22Rv1 (cell line): ENCODE data around the gene COG2.

ENCODE experiments used
- H3K27ac ChIP-seq: fragments of 450-650 bp; 2 replicates; pipeline ENCODE4 v1.5.1; 2017
- ZFX ChIP-seq: fragments of 450-650 bp; IDR thresholded peaks from 2 replicates; pipeline ENCODE4 v1.6.1; 2017; ENCODE audit warnings: antibody characterized with exemption, borderline replicate concordance
- TF ChIP-seq, protein P1 (sequence below): fragments of 450-650 bp; IDR thresholded peaks from 2 replicates; pipeline ENCODE4 v1.5.1; 2017; ENCODE audit warnings: mild to moderate bottlenecking

COG2 gene

GRCh38 chr1:230642263-230642959 lies at the start of gene COG2:
Gene COG2, plus strand, starts transcription at chr1:230642481. Its CDS starts 126 bp downstream, at chr1:230642607.
- H3K27ac ChIP-seq: peak within 1 kb of the TSS; percentile 77
- no peak for TF ChIP-seq ZFX
- TF ChIP-seq, protein P1, sequence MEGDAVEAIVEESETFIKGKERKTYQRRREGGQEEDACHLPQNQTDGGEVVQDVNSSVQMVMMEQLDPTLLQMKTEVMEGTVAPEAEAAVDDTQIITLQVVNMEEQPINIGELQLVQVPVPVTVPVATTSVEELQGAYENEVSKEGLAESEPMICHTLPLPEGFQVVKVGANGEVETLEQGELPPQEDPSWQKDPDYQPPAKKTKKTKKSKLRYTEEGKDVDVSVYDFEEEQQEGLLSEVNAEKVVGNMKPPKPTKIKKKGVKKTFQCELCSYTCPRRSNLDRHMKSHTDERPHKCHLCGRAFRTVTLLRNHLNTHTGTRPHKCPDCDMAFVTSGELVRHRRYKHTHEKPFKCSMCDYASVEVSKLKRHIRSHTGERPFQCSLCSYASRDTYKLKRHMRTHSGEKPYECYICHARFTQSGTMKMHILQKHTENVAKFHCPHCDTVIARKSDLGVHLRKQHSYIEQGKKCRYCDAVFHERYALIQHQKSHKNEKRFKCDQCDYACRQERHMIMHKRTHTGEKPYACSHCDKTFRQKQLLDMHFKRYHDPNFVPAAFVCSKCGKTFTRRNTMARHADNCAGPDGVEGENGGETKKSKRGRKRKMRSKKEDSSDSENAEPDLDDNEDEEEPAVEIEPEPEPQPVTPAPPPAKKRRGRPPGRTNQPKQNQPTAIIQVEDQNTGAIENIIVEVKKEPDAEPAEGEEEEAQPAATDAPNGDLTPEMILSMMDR: peak; percentile 100

DNA sequence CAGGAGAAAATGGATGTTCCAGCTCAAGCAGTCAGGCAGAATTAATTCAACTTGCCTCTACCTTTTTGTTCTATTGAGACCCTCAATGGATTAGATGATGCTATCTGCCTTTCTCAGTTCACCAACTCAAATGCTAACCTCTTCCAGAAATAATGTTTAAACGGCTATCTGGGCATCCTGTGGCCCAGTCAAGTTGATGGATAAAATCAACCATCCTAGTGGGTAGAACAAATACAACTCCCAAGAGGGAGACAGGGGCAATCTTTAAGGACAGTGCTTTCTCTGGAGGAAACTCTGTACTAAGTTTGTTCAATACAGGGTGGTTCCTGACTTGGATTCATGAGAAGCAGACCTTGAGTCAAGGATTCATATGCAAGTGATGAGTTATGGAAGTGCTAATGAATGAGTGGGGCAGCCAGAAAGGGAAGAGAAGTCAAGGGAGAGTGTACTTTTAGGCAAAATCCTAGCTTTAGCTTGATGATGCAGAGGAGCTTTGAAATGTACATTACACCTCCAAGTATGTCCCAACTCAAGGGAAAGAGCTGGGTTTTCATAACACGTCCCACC lies 49.4 kb upstream of the COG2 start:
- H3K27ac ChIP-seq: no peak overlapping the region
- TF ChIP-seq, protein P1: no peak
- TF ChIP-seq ZFX: no peak

GRCh38 chr1:230594214-230594773 lies 48.0 kb upstream of the COG2 start:
- TF ChIP-seq, protein P1: no peak
- TF ChIP-seq ZFX: no peak
- no peak overlapping the region for H3K27ac ChIP-seq

DNA sequence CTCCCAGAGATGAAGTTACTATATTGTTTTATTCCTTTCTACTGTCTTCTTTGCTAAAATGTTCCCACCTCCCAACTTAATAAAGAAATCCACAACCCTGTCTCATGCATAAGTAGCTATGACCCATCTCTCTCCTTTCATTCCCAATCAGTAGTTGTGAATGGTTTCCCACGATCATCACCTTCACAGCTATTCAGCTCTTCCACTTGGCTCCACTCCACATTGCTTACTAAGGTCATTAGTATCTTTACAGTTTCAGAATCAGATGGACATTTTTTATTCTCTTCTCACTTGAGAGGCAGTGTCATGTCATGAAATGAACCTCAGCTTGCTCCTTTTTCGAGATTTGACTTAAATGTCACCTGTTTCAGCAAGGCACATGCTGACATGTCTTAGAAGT lies 47.1 kb upstream of the COG2 start:
- H3K27ac ChIP-seq: no peak overlapping the region

GRCh38 chr1:230596306-230596705 lies 46.0 kb upstream of the COG2 start:
- TF ChIP-seq ZFX: no peak
- TF ChIP-seq, protein P1: no peak
- no peak overlapping the region for H3K27ac ChIP-seq

More for the DNA sequence above, 47.1 kb upstream of the COG2 start:
- TF ChIP-seq, protein P1: no peak
- no peak for TF ChIP-seq ZFX

DNA sequence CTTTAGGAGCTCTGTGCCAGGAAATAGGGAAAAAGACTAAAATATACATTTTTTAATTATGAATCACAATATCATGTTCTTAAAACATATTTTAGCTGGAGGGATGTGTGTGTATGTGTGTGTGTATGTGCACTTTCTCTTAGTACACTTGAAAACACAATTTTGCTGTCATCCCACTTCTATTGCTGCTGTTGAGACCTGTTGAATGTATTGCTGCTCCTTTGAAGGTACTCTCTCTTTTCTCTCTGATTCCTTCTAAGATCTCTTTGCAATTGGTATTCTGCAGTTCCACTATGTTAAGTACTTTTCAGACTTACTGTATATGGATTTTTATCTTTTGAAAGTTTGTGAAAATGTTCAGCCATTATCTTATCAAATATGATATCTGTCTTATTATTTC lies 43.5 kb upstream of the COG2 start:
- no peak overlapping the region for H3K27ac ChIP-seq
- TF ChIP-seq, protein P1: no peak
- TF ChIP-seq ZFX: no peak
